GM23338 (cell line): ENCODE data around the gene TOR1AIP2. TPM values are rescaled to one million over a fixed set of nuclear protein-coding genes. Genes with fewer than 3 reads are reported as not detected.

ENCODE experiments used
- ATAC-seq: fragments of 200-7000 bp; cut with Tn5 transposase; 3 replicates; pipeline ENCODE4 v1.9.1; 2020
- DNase-seq: peaks from one replicate; pipeline ENCODE4 v3.0.0-alpha.2; 2015; ENCODE audit warnings: low spot score
- H2AFZ ChIP-seq: fragments of 200-600 bp; sonication (generic); 2 replicates; pipeline ENCODE4 v1.8.0; 2016; ENCODE audit warnings: antibody characterized with exemption, mild to moderate bottlenecking, moderate library complexity
- H3F3A ChIP-seq: fragments of 200-600 bp; sonication (generic); replicated peaks from 2 replicates; pipeline ENCODE4 v1.8.0; 2017; ENCODE audit warnings: antibody characterized with exemption, mixed run types, low read depth
- H3K27ac ChIP-seq: fragments of 200-600 bp; sonication (generic); 2 replicates; pipeline ENCODE4 v1.6.1; 2016; ENCODE audit warnings: low read depth
- H3K27me3 ChIP-seq: fragments of 200-600 bp; sonication (generic); 2 replicates; pipeline ENCODE4 v1.8.0; 2016; ENCODE audit warnings: mild to moderate bottlenecking, mixed run types, moderate library complexity; ENCODE audit not compliant: insufficient read depth
- H3K36me3 ChIP-seq: fragments of 200-600 bp; sonication (generic); 2 replicates; pipeline ENCODE4 v1.8.0; 2016; ENCODE audit warnings: mild to moderate bottlenecking; ENCODE audit not compliant: insufficient read depth
- H3K4me1 ChIP-seq: fragments of 200-600 bp; sonication (generic); 2 replicates; pipeline ENCODE4 v1.8.0; 2016; ENCODE audit warnings: mild to moderate bottlenecking, moderate library complexity; ENCODE audit not compliant: insufficient read depth
- H3K4me2 ChIP-seq: fragments of 200-600 bp; sonication (generic); 2 replicates; pipeline ENCODE4 v1.7.1; 2017; ENCODE audit warnings: mixed run types
- H3K4me3 ChIP-seq: fragments of 200-600 bp; sonication (generic); 2 replicates; pipeline ENCODE4 v1.6.1; 2016; ENCODE audit warnings: mixed run types
- H3K79me2 ChIP-seq: fragments of 200-600 bp; sonication (generic); replicated peaks from 2 replicates; pipeline ENCODE4 v1.8.0; 2017; ENCODE audit warnings: mild to moderate bottlenecking; ENCODE audit not compliant: insufficient read depth
- H3K9me2 ChIP-seq: fragments of 200-600 bp; sonication (generic); 2 replicates; pipeline ENCODE4 v1.8.0; 2017; ENCODE audit not compliant: insufficient read depth
- H4K20me1 ChIP-seq: fragments of 200-600 bp; sonication (generic); replicated peaks from 2 replicates; pipeline ENCODE4 v1.8.0; 2017; ENCODE audit warnings: mild to moderate bottlenecking; ENCODE audit not compliant: insufficient read depth
- H3K27ac Mint-ChIP-seq: 2 replicates; pipeline ENCODE4 v1.8.0; 2020; ENCODE audit warnings: inconsistent platforms, mild to moderate bottlenecking, moderate library complexity, mixed read lengths
- H3K27me3 Mint-ChIP-seq: 3 replicates; pipeline ENCODE4 v1.8.0; 2022; ENCODE audit warnings: low read depth, mild to moderate bottlenecking, moderate library complexity, mixed read lengths, inconsistent platforms; ENCODE audit not compliant: insufficient read depth, poor library complexity
- H3K36me3 Mint-ChIP-seq: 3 replicates; pipeline ENCODE4 v1.8.0; 2021; ENCODE audit warnings: low read depth, mild to moderate bottlenecking, inconsistent platforms, moderate library complexity, mixed read lengths
- H3K4me1 Mint-ChIP-seq: 3 replicates; pipeline ENCODE4 v1.8.0; 2020; ENCODE audit warnings: mild to moderate bottlenecking, inconsistent platforms, mixed read lengths
- H3K4me3 Mint-ChIP-seq: 3 replicates; pipeline ENCODE4 v1.8.0; 2021; ENCODE audit warnings: moderate library complexity, mild to moderate bottlenecking, inconsistent platforms, mixed read lengths
- H3K9me3 Mint-ChIP-seq: 3 replicates; pipeline ENCODE4 v1.8.0; 2020; ENCODE audit warnings: moderate library complexity, mild to moderate bottlenecking, inconsistent platforms, mixed read lengths
- CREB1 ChIP-seq: fragments of 250-450 bp; sonication (Bioruptor Pico); IDR thresholded peaks from 2 replicates; pipeline ENCODE4 v1.5.0; 2020; ENCODE audit warnings: low read depth, mild to moderate bottlenecking, moderate library complexity
- EZH2 ChIP-seq: fragments of 200-600 bp; sonication (generic); IDR thresholded peaks from one replicate; pipeline ENCODE4 v1.8.0; 2017; ENCODE audit warnings: antibody characterized with exemption, mild to moderate bottlenecking, low read depth; ENCODE audit not compliant: unreplicated experiment
- EZH2phosphoT487 ChIP-seq: fragments of 200-600 bp; sonication (generic); IDR thresholded peaks from one replicate; pipeline ENCODE4 v1.8.1; 2018; ENCODE audit warnings: antibody characterized with exemption; ENCODE audit not compliant: unreplicated experiment
- JUNB ChIP-seq: IDR thresholded peaks from one replicate; pipeline ENCODE4 v1.6.1; 2016; ENCODE audit warnings: antibody characterized with exemption; ENCODE audit not compliant: unreplicated experiment
- NANOG ChIP-seq: IDR thresholded peaks from 2 replicates; pipeline ENCODE4 v1.6.1; 2016; ENCODE audit warnings: antibody characterized with exemption, borderline replicate concordance
- POLR2AphosphoS5 ChIP-seq: IDR thresholded peaks from 2 replicates; pipeline ENCODE4 v1.6.1; 2016; ENCODE audit warnings: antibody characterized with exemption, low read depth
- STAT1 ChIP-seq: IDR thresholded peaks from one replicate; pipeline ENCODE4 v1.6.1; 2016; ENCODE audit warnings: antibody characterized with exemption; ENCODE audit not compliant: unreplicated experiment
- ZNF114 ChIP-seq: fragments of 250-450 bp; sonication (Bioruptor Pico); IDR thresholded peaks from 2 replicates; pipeline ENCODE4 v1.5.0; 2020; ENCODE audit warnings: mild to moderate bottlenecking, moderate library complexity
- ZNF331 ChIP-seq: fragments of 250-450 bp; sonication (Bioruptor Pico); IDR thresholded peaks from 2 replicates; pipeline ENCODE4 v1.5.0; 2020; ENCODE audit warnings: low read depth, mild to moderate bottlenecking, moderate library complexity
- polyA plus RNA-seq: library from polyadenylated mRNA; unstranded; fragments of >200 nt; fragmentation: Nextera tagmentation; extraction: Ambion mirVana; gene quantifications from 2 replicates; pipeline ENCODE4 v1.2.1, GENCODE V29; 2016
- total RNA-seq: library from RNA; depleted of rRNA; stranded (reverse); fragments of >200 nt; shearing (Covaris generic); gene quantifications from 2 replicates; pipeline ENCODE4 v1.2.3, GENCODE V29; 2014
- TF ChIP-seq, protein P1 (sequence below), 2 experiments: fragments of 200-600 bp in 1 of 2; sonication (generic) in 1 of 2; conservative IDR thresholded peaks; 2 replicates each; pipeline versions ENCODE4 v1.5.1 to v1.6.1; 2016 to 2017; ENCODE audit warnings: antibody characterized with exemption in 2 of 2, low read depth in 2 of 2, mild to moderate bottlenecking in 2 of 2, moderate library complexity in 1 of 2
- TF ChIP-seq, protein P2 (sequence below): fragments of 250-450 bp; sonication (Bioruptor Pico); IDR thresholded peaks from 2 replicates; pipeline ENCODE4 v1.5.0; 2020; ENCODE audit warnings: mild to moderate bottlenecking, moderate library complexity
- TF ChIP-seq, protein P3 (sequence below): IDR thresholded peaks from 2 replicates; pipeline ENCODE4 v1.6.1; 2016; ENCODE audit warnings: antibody characterized with exemption
- TF ChIP-seq, protein P4 (sequence below): IDR thresholded peaks from one replicate; pipeline ENCODE4 v1.6.1; 2018; ENCODE audit warnings: antibody characterized with exemption; ENCODE audit not compliant: unreplicated experiment

The TOR1AIP2 gene
- total and polyA plus RNA-seq, 2 experiments from 2014 or later: 21.1 to 81.3 TPM

DNA sequence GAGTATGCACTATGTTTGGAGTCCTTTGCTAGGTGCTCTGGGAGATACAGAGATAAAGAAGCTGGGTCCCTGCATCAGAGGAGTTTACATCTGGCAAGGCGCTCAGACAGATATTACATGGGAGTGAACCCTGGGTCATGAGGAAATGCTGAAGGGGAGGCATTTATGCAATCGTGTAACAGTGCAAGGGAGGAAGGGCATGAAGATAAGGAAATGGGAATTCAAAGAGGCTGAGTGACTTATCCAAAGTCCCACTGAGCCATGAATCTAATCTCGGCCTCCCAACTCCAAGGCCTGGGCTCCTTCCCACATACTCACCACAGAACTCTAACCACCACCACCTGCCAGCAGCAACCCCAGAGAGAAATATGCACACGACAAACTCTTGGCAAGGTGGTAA lies 82.9 kb downstream of the TOR1AIP2 start:
- Histone ChIP-seq H3K4me2 (no peak overlapping the region), H2AFZ (no peak overlapping the region), H3F3A (no peaks in the 10 kb centered on the region), H3K79me2 (no peaks in the 10 kb centered on the region), H3K27ac (no peak overlapping the region), H3K9me2 (no peaks in the 10 kb centered on the region), H3K4me3 (no peak overlapping the region), H3K36me3 (no peaks in the 10 kb centered on the region), H3K27me3 (no peaks in the 10 kb centered on the region), H3K4me1 (no peaks in the 10 kb centered on the region), H4K20me1 (no peaks in the 10 kb centered on the region)
- ATAC-seq (no peak), DNase-seq (no peak)
- no peak overlapping the region for H3K4me3 Mint-ChIP-seq
- H3K27me3 Mint-ChIP-seq: no peaks in the 10 kb centered on the region
- H3K4me1 Mint-ChIP-seq: peaks cover 15% of the 10 kb centered on the region
- TF ChIP-seq NANOG (no peak), ZNF114 (CRISPR knock-in tag) (no peak), CREB1 (CRISPR knock-in tag) (no peak), POLR2AphosphoS5 (no peak), STAT1 (no peak), ZNF331 (CRISPR knock-in tag) (no peak), EZH2phosphoT487 (no peak), EZH2 (no peak), JUNB (no peak)
- TF ChIP-seq, protein P1, sequence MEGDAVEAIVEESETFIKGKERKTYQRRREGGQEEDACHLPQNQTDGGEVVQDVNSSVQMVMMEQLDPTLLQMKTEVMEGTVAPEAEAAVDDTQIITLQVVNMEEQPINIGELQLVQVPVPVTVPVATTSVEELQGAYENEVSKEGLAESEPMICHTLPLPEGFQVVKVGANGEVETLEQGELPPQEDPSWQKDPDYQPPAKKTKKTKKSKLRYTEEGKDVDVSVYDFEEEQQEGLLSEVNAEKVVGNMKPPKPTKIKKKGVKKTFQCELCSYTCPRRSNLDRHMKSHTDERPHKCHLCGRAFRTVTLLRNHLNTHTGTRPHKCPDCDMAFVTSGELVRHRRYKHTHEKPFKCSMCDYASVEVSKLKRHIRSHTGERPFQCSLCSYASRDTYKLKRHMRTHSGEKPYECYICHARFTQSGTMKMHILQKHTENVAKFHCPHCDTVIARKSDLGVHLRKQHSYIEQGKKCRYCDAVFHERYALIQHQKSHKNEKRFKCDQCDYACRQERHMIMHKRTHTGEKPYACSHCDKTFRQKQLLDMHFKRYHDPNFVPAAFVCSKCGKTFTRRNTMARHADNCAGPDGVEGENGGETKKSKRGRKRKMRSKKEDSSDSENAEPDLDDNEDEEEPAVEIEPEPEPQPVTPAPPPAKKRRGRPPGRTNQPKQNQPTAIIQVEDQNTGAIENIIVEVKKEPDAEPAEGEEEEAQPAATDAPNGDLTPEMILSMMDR (conservative IDR thresholded peaks at IDR 0.05; ENCODE audit: low read depth in 2 of 2): no peak
- TF ChIP-seq, protein P2, sequence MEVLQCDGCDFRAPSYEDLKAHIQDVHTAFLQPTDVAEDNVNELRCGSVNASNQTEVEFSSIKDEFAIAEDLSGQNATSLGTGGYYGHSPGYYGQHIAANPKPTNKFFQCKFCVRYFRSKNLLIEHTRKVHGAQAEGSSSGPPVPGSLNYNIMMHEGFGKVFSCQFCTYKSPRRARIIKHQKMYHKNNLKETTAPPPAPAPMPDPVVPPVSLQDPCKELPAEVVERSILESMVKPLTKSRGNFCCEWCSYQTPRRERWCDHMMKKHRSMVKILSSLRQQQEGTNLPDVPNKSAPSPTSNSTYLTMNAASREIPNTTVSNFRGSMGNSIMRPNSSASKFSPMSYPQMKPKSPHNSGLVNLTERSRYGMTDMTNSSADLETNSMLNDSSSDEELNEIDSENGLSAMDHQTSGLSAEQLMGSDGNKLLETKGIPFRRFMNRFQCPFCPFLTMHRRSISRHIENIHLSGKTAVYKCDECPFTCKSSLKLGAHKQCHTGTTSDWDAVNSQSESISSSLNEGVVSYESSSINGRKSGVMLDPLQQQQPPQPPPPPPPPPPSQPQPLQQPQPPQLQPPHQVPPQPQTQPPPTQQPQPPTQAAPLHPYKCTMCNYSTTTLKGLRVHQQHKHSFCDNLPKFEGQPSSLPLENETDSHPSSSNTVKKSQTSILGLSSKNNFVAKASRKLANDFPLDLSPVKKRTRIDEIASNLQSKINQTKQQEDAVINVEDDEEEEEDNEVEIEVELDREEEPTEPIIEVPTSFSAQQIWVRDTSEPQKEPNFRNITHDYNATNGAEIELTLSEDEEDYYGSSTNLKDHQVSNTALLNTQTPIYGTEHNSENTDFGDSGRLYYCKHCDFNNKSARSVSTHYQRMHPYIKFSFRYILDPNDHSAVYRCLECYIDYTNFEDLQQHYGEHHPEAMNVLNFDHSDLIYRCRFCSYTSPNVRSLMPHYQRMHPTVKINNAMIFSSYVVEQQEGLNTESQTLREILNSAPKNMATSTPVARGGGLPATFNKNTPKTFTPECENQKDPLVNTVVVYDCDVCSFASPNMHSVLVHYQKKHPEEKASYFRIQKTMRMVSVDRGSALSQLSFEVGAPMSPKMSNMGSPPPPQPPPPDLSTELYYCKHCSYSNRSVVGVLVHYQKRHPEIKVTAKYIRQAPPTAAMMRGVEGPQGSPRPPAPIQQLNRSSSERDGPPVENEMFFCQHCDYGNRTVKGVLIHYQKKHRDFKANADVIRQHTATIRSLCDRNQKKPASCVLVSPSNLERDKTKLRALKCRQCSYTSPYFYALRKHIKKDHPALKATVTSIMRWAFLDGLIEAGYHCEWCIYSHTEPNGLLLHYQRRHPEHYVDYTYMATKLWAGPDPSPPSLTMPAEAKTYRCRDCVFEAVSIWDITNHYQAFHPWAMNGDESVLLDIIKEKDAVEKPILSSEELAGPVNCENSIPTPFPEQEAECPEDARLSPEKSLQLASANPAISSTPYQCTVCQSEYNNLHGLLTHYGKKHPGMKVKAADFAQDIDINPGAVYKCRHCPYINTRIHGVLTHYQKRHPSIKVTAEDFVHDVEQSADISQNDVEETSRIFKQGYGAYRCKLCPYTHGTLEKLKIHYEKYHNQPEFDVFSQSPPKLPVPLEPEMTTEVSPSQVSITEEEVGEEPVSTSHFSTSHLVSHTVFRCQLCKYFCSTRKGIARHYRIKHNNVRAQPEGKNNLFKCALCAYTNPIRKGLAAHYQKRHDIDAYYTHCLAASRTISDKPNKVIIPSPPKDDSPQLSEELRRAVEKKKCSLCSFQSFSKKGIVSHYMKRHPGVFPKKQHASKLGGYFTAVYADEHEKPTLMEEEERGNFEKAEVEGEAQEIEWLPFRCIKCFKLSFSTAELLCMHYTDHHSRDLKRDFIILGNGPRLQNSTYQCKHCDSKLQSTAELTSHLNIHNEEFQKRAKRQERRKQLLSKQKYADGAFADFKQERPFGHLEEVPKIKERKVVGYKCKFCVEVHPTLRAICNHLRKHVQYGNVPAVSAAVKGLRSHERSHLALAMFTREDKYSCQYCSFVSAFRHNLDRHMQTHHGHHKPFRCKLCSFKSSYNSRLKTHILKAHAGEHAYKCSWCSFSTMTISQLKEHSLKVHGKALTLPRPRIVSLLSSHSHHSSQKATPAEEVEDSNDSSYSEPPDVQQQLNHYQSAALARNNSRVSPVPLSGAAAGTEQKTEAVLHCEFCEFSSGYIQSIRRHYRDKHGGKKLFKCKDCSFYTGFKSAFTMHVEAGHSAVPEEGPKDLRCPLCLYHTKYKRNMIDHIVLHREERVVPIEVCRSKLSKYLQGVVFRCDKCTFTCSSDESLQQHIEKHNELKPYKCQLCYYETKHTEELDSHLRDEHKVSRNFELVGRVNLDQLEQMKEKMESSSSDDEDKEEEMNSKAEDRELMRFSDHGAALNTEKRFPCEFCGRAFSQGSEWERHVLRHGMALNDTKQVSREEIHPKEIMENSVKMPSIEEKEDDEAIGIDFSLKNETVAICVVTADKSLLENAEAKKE (CRISPR knock-in tag): no peak
- TF ChIP-seq, protein P3, sequence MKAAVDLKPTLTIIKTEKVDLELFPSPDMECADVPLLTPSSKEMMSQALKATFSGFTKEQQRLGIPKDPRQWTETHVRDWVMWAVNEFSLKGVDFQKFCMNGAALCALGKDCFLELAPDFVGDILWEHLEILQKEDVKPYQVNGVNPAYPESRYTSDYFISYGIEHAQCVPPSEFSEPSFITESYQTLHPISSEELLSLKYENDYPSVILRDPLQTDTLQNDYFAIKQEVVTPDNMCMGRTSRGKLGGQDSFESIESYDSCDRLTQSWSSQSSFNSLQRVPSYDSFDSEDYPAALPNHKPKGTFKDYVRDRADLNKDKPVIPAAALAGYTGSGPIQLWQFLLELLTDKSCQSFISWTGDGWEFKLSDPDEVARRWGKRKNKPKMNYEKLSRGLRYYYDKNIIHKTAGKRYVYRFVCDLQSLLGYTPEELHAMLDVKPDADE: no peak
- TF ChIP-seq, protein P4, sequence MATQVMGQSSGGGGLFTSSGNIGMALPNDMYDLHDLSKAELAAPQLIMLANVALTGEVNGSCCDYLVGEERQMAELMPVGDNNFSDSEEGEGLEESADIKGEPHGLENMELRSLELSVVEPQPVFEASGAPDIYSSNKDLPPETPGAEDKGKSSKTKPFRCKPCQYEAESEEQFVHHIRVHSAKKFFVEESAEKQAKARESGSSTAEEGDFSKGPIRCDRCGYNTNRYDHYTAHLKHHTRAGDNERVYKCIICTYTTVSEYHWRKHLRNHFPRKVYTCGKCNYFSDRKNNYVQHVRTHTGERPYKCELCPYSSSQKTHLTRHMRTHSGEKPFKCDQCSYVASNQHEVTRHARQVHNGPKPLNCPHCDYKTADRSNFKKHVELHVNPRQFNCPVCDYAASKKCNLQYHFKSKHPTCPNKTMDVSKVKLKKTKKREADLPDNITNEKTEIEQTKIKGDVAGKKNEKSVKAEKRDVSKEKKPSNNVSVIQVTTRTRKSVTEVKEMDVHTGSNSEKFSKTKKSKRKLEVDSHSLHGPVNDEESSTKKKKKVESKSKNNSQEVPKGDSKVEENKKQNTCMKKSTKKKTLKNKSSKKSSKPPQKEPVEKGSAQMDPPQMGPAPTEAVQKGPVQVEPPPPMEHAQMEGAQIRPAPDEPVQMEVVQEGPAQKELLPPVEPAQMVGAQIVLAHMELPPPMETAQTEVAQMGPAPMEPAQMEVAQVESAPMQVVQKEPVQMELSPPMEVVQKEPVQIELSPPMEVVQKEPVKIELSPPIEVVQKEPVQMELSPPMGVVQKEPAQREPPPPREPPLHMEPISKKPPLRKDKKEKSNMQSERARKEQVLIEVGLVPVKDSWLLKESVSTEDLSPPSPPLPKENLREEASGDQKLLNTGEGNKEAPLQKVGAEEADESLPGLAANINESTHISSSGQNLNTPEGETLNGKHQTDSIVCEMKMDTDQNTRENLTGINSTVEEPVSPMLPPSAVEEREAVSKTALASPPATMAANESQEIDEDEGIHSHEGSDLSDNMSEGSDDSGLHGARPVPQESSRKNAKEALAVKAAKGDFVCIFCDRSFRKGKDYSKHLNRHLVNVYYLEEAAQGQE: no peak
- H3K36me3 Mint-ChIP-seq: no peaks in the 10 kb centered on the region
- no peaks in the 10 kb centered on the region for H3K9me3 Mint-ChIP-seq
- no peak overlapping the region for H3K27ac Mint-ChIP-seq
